Neural progenitor cell (in vitro differentiated cells): ENCODE data around the gene SESN3.

ENCODE experiments used
- CTCF ChIP-seq: fragments of 200-600 bp; sonication (generic); IDR thresholded peaks from 2 replicates; pipeline ENCODE4 v1.5.1; 2017; ENCODE audit warnings: antibody characterized with exemption, mild to moderate bottlenecking
- EZH2 ChIP-seq: fragments of 200-600 bp; sonication (generic); IDR thresholded peaks from 2 replicates; pipeline ENCODE4 v1.6.1; 2017; ENCODE audit warnings: antibody characterized with exemption, mild to moderate bottlenecking, moderate library complexity
- EZH2phosphoT487 ChIP-seq: fragments of 200-600 bp; sonication (generic); IDR thresholded peaks from 2 replicates; pipeline ENCODE4 v1.6.1; 2017; ENCODE audit warnings: antibody characterized with exemption

GRCh38 chr11:95193541-95193940, 37.5 kb downstream of the SESN3 start:
- no peak for TF ChIP-seq CTCF
- TF ChIP-seq EZH2phosphoT487 = no peak
- TF ChIP-seq EZH2 = no peak
